ENCODE measurements around the gene PDPK1. TPM values are rescaled to one million over a fixed set of nuclear protein-coding genes. Genes with fewer than 3 reads are reported as not detected.
"Not testable (repeated sequence)": the region's sequence is repeated elsewhere in the genome, so short reads cannot be mapped to it uniquely, and the experiment has no call there.

Gene PDPK1
- total and polyA plus RNA-seq, 7 donors, result 12.9 to 44.5 (median 32.6) TPM

GRCh38 chr16:2550283-2550878 lies 12.6 kb downstream of the PDPK1 start:
- peak in 3 of 4 donors; percentile 31 to 58 (median 57) for ATAC-seq
- H3K27me3 ChIP-seq (ENCODE audit: insufficient read depth in 3 of 3, low read length in 2 of 3); H3K9me3 ChIP-seq; H3K4me1 ChIP-seq; DNase-seq; intact Hi-C loops (cut with DNase I); H3K36me3 ChIP-seq (ENCODE audit: insufficient read depth in 1 of 2, low read depth in 1 of 2); H3K27ac ChIP-seq; H3K4me3 ChIP-seq: not testable (repeated sequence)
- no CpG with 5 or more reads among the region's 14 CpGs for WGBS, 3 donors

- intact Hi-C loops (cut with DNase I); H3K4me3 ChIP-seq; H3K36me3 ChIP-seq (ENCODE audit: insufficient read depth in 1 of 2, low read depth in 1 of 2); H3K4me1 ChIP-seq; ATAC-seq; H3K27ac ChIP-seq; H3K27me3 ChIP-seq (ENCODE audit: insufficient read depth in 3 of 3, low read length in 2 of 3); H3K9me3 ChIP-seq: not testable (repeated sequence)
- WGBS, 3 donors, result 72 to 76% (median 75%) methylated on average over 10 to 11 of the region's 17 CpGs
- peak in 1 of 2 donors; percentile 14 for DNase-seq
These were observed 13.6 kb downstream of the PDPK1 start for GRCh38 chr16:2551420-2551889.

DNA sequence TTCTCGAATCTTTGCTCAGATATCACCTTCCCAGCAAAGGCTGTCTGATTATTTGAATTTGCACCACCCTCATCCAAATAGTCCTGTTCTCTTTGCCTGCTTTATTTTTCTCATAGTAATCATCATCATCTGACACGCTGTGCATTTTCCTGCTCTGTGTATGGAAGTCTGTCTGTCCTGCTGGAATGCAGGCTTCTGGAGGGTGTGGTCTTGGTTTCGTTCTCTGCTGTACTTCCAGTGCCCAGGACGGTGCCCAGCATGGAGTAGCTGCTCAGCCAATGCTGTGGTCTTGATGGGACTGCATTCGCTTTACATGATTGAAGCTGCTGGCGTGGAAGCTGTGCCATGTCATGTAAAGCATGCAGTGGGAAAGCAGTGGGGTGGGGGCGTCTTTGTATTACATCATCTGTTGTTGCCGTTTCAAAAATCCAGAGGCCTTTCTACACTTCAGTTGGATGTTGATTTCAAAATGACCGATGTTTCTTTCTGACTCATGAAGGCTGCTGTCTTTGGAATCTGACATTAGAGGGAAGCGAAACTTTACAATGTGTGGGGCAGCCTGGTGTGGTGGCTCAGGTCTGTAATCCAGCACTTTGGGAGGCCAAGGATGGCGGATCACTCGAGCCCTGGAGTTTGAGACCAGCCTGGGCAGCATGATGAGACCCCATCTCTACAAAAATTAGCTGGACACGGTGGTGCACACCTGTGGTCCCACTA lies 17.0 kb downstream of the PDPK1 start:
- DNase-seq; H3K9me3 ChIP-seq; H3K4me3 ChIP-seq; H3K4me1 ChIP-seq; H3K27ac ChIP-seq; H3K27me3 ChIP-seq (ENCODE audit: insufficient read depth in 3 of 3, low read length in 2 of 3); intact Hi-C loops (cut with DNase I); H3K36me3 ChIP-seq (ENCODE audit: insufficient read depth in 1 of 2, low read depth in 1 of 2): not testable (repeated sequence)
- WGBS, 3 donors, result no CpG with 5 or more reads among the region's 13 CpGs
- peak in 1 of 4 donors; percentile 41 for ATAC-seq

GRCh38 chr16:2557150-2557549 lies 19.3 kb downstream of the PDPK1 start:
- ATAC-seq, result peak; percentile 48 to 75 (median 64)
- 38 to 65% methylated on average over 4 to 6 of the region's 15 CpGs; no CpG with 5 or more reads in 1 of the 3 donors for WGBS, 3 donors
- H3K36me3 ChIP-seq (ENCODE audit: insufficient read depth in 1 of 2, low read depth in 1 of 2); H3K4me3 ChIP-seq; H3K27ac ChIP-seq; H3K27me3 ChIP-seq (ENCODE audit: insufficient read depth in 3 of 3, low read length in 2 of 3); H3K9me3 ChIP-seq; intact Hi-C loops (cut with DNase I); H3K4me1 ChIP-seq: not testable (repeated sequence)
- DNase-seq, result peak in 1 of 2 donors; percentile 67

GRCh38 chr16:2560131-2560797 lies 22.4 kb downstream of the PDPK1 start:
- H3K36me3 ChIP-seq (ENCODE audit: insufficient read depth in 1 of 2, low read depth in 1 of 2); H3K4me3 ChIP-seq; H3K27ac ChIP-seq; H3K27me3 ChIP-seq (ENCODE audit: insufficient read depth in 3 of 3, low read length in 2 of 3); H3K9me3 ChIP-seq; H3K4me1 ChIP-seq; intact Hi-C loops (cut with DNase I): not testable (repeated sequence)
- 63 to 87% (median 75%) methylated on average over 6 to 9 of the region's 17 CpGs for WGBS, 3 donors
- DNase-seq, result peak in 1 of 2 donors; percentile 12
- peak in 1 of 4 donors; percentile 2 for ATAC-seq

DNA sequence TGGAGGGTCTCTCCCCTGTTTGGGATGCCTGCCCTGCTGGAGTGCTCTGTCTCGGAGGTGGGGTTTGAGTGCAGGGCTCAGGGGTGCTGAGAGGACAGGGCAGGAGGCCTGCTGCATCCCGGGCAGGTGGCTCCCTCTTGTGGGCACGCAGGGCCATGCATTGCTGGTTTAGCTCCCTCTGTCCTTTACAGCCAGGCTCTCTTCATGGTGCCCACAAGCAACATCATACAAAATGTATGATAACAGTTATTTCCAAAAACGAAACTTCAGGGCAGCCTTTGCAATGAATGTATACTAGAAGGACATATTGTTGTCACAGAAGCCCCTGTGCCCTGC lies 22.9 kb downstream of the PDPK1 start:
- TF ChIP-seq CTCF (IDR thresholded peaks at IDR 0.05), result peak; percentile 50
- H3K27ac ChIP-seq; H3K36me3 ChIP-seq (ENCODE audit: insufficient read depth in 1 of 2, low read depth in 1 of 2); H3K4me1 ChIP-seq; H3K9me3 ChIP-seq; H3K4me3 ChIP-seq; H3K27me3 ChIP-seq (ENCODE audit: insufficient read depth in 3 of 3, low read length in 2 of 3); intact Hi-C loops (cut with DNase I): not testable (repeated sequence)
- DNase-seq (peak; percentile 55 to 85), ATAC-seq (peak; percentile 69 to 87 (median 84))
- WGBS, 3 donors, result 5 to 20% (median 20%) methylated on average over 1 to 2 of the region's 4 CpGs

- ATAC-seq; H3K4me1 ChIP-seq; H3K27me3 ChIP-seq (ENCODE audit: insufficient read depth in 3 of 3, low read length in 2 of 3); intact Hi-C loops (cut with DNase I); DNase-seq; H3K27ac ChIP-seq; H3K36me3 ChIP-seq (ENCODE audit: insufficient read depth in 1 of 2, low read depth in 1 of 2); H3K9me3 ChIP-seq; H3K4me3 ChIP-seq: not testable (repeated sequence)
- WGBS, 3 donors, result no CpG with 5 or more reads among the region's 6 CpGs
These were observed 29.7 kb downstream of the PDPK1 start for GRCh38 chr16:2567506-2567905.

GRCh38 chr16:2568573-2568972 lies 30.8 kb downstream of the PDPK1 start:
- peak; percentile 88 to 93 (median 92) for ATAC-seq
- H3K9me3 ChIP-seq; H3K4me3 ChIP-seq; H3K27me3 ChIP-seq (ENCODE audit: insufficient read depth in 3 of 3, low read length in 2 of 3); H3K27ac ChIP-seq; intact Hi-C loops (cut with DNase I); H3K36me3 ChIP-seq (ENCODE audit: insufficient read depth in 1 of 2, low read depth in 1 of 2); H3K4me1 ChIP-seq; DNase-seq: not testable (repeated sequence)
- WGBS, 3 donors, result no CpG with 5 or more reads among the region's 11 CpGs

GRCh38 chr16:2572704-2573103 lies 34.9 kb downstream of the PDPK1 start:
- DNase-seq; H3K9me3 ChIP-seq; H3K4me3 ChIP-seq; H3K36me3 ChIP-seq (ENCODE audit: insufficient read depth in 1 of 2, low read depth in 1 of 2); H3K27me3 ChIP-seq (ENCODE audit: insufficient read depth in 3 of 3, low read length in 2 of 3); ATAC-seq; intact Hi-C loops (cut with DNase I); H3K4me1 ChIP-seq; H3K27ac ChIP-seq: not testable (repeated sequence)
- no CpG with 5 or more reads among the region's 6 CpGs for WGBS, 3 donors

GRCh38 chr16:2575839-2576238 lies 38.0 kb downstream of the PDPK1 start:
- WGBS, 3 donors, result 94 to 98% methylated on average over 11 to 14 of the region's 21 CpGs; no CpG with 5 or more reads in 1 of the 3 donors
- H3K4me1 ChIP-seq; intact Hi-C loops (cut with DNase I); H3K27me3 ChIP-seq (ENCODE audit: insufficient read depth in 3 of 3, low read length in 2 of 3); H3K27ac ChIP-seq; H3K36me3 ChIP-seq (ENCODE audit: insufficient read depth in 1 of 2, low read depth in 1 of 2); ATAC-seq; H3K4me3 ChIP-seq; H3K9me3 ChIP-seq: not testable (repeated sequence)
- DNase-seq, result peak in 1 of 2 donors; percentile 5

Measured in psoas muscle (tissue), 8 donors.